GM12878 (cell line): Measurements from ENCODE around the gene DGKQ. TPM values are rescaled to one million over a fixed set of nuclear protein-coding genes. Genes with fewer than 3 reads are reported as not detected.
A peak's percentile ranks its signal among the peaks of the same experiment; 100 is the strongest.

Experiments used
- ATAC-seq: fragments of 200-7000 bp; cut with Tn5 transposase; 3 replicates; pipeline ENCODE4 v1.9.1; 2020; ENCODE audit warnings: mild to moderate bottlenecking, moderate library complexity
- BruUV-seq: library from RNA; stranded (reverse); fragments of 400-500 nt; replicated peaks from 2 replicates; lab custom pipeline; 2021; lab: Mats Ljungman, UMichigan
- CTCF ChIA-PET: fragments of 300-600 bp; sonication (Branson Sonifier 250); formaldehyde crosslinking; extraction: SDS; loops from one replicate; lab custom pipeline; 2021; ENCODE audit warnings: inconsistent platforms; lab: Yijun Ruan, JAX
- POLR2A ChIA-PET: fragments of 350-600 bp; formaldehyde crosslinking; extraction: SDS; loops from one replicate; lab custom pipeline; 2021; ENCODE audit warnings: inconsistent platforms; lab: Charles Lee
- RAD21 ChIA-PET: fragments of 300-600 bp; sonication (Branson Sonifier 250); formaldehyde crosslinking; loops from one replicate; lab custom pipeline; 2023; ENCODE audit warnings: antibody characterized with exemption; ENCODE audit not compliant: unreplicated experiment; lab: Charles Lee
- SMC1A ChIA-PET: fragments of 300-600 bp; sonication (Branson Sonifier 250); formaldehyde crosslinking; loops from one replicate; lab custom pipeline; 2023; ENCODE audit not compliant: unreplicated experiment, uncharacterized antibody; lab: Charles Lee
- DNase-seq: peaks from one replicate; pipeline ENCODE4 v3.0.0-alpha.2; 2011; ENCODE audit warnings: low read depth, low spot score
- FAIRE-seq: peaks from 3 replicates; lab custom pipeline; 2011; peaks lifted over from hg19 to GRCh38; lab: Jason Lieb, UNC
- H2AFZ ChIP-seq: 2 replicates; pipeline ENCODE4 v1.6.0; 2011; ENCODE audit warnings: low read depth, low read length, control low read depth; ENCODE audit not compliant: control insufficient read depth
- H3K27ac ChIP-seq: 2 replicates; pipeline ENCODE4 v1.5.1; 2011; ENCODE audit warnings: control low read depth; ENCODE audit not compliant: control insufficient read depth, insufficient read depth
- H3K27me3 ChIP-seq, 2 experiments: replicated peaks in 1 of 2; 2 replicates each; pipeline versions ENCODE4 v1.6.0 to v1.6.1; 2011; ENCODE audit warnings: low read length in 1 of 2; ENCODE audit not compliant: control insufficient read depth in 2 of 2, insufficient read depth in 2 of 2
- H3K36me3 ChIP-seq, 2 experiments: 2 replicates each; pipeline ENCODE4 v1.5.1; 2011; ENCODE audit warnings: low read length in 1 of 2; ENCODE audit not compliant: control insufficient read depth in 2 of 2, insufficient read depth in 2 of 2
- H3K4me1 ChIP-seq: 2 replicates; pipeline ENCODE4 v1.6.1; 2011; ENCODE audit warnings: mild to moderate bottlenecking, low read length, moderate library complexity, mixed read lengths; ENCODE audit not compliant: control insufficient read depth, insufficient read depth
- H3K4me2 ChIP-seq: 2 replicates; pipeline ENCODE4 v1.6.0; 2011; ENCODE audit warnings: control low read depth; ENCODE audit not compliant: control insufficient read depth, insufficient read depth
- H3K4me3 ChIP-seq: fragments of 200-600 bp; sonication (generic); 2 replicates; pipeline ENCODE4 v1.5.1; 2016
- H3K79me2 ChIP-seq: 2 replicates; pipeline ENCODE4 v1.6.0; 2011; ENCODE audit warnings: low read length; ENCODE audit not compliant: control insufficient read depth, insufficient read depth
- H3K9ac ChIP-seq: 2 replicates; pipeline ENCODE4 v1.8.0; 2011; ENCODE audit warnings: low read length, control low read depth, mixed read lengths; ENCODE audit not compliant: control insufficient read depth, insufficient read depth
- H3K9me3 ChIP-seq: replicated peaks from 3 replicates; pipeline ENCODE4 v1.5.1; 2011; ENCODE audit warnings: mild to moderate bottlenecking, low read length; ENCODE audit not compliant: control insufficient read depth, insufficient read depth
- H4K20me1 ChIP-seq: 2 replicates; pipeline ENCODE4 v1.6.0; 2011; ENCODE audit not compliant: control insufficient read depth, insufficient read depth
- ASH2L ChIP-seq: fragments of 300-600, 200-600 bp; sonication (generic); IDR thresholded peaks from 2 replicates; pipeline ENCODE4 v1.6.1; 2017; ENCODE audit warnings: low read depth, mild to moderate bottlenecking, borderline replicate concordance
- CEBPB ChIP-seq, 2 experiments: fragments of 150-350 bp in 1 of 2; IDR thresholded peaks; 2 replicates each; pipeline ENCODE4 v1.6.1; 2012 to 2014; ENCODE audit warnings: low read depth in 2 of 2, low read length in 2 of 2, borderline replicate concordance in 1 of 2, inconsistent platforms in 1 of 2
- E2F4 ChIP-seq: IDR thresholded peaks from 2 replicates; pipeline ENCODE4 v1.6.1; 2012; ENCODE audit warnings: low read depth, low read length, improper control_type of control experiment
- GATAD2B ChIP-seq: fragments of 450-650 bp; conservative IDR thresholded peaks from 2 replicates; pipeline ENCODE4 v1.6.1; 2017; ENCODE audit warnings: low read depth, mild to moderate bottlenecking, moderate library complexity
- KLF5 ChIP-seq: fragments of 450-650 bp; IDR thresholded peaks from 2 replicates; pipeline ENCODE4 v1.6.1; 2014; ENCODE audit warnings: mild to moderate bottlenecking; ENCODE audit not compliant: partially characterized antibody
- NFYB ChIP-seq: IDR thresholded peaks from 2 replicates; pipeline ENCODE4 v1.6.1; 2011; ENCODE audit warnings: low read depth, mild to moderate bottlenecking, low read length, improper control_type of control experiment, moderate library complexity; ENCODE audit not compliant: insufficient read depth
- PML ChIP-seq: IDR thresholded peaks from 2 replicates; pipeline ENCODE4 v1.6.1; 2012; ENCODE audit warnings: low read length, inconsistent platforms
- POLR2A ChIP-seq: IDR thresholded peaks from 2 replicates; pipeline ENCODE4 v1.6.1; 2011; ENCODE audit warnings: low read depth, mild to moderate bottlenecking, low read length
- POLR2AphosphoS2 ChIP-seq: IDR thresholded peaks from 2 replicates; pipeline ENCODE4 v1.6.1; 2011; ENCODE audit warnings: low read depth, mild to moderate bottlenecking, low read length, improper control_type of control experiment, moderate library complexity
- SREBF1 ChIP-seq: IDR thresholded peaks from 2 replicates; pipeline ENCODE4 v1.6.1; 2012; ENCODE audit warnings: mild to moderate bottlenecking, low read length
- TARDBP ChIP-seq: IDR thresholded peaks from 2 replicates; pipeline ENCODE4 v1.6.1; 2016; ENCODE audit warnings: borderline replicate concordance
- USF1 ChIP-seq: IDR thresholded peaks from 2 replicates; pipeline ENCODE4 v1.6.1; 2011; ENCODE audit warnings: borderline replicate concordance, low read depth, mild to moderate bottlenecking, moderate library complexity, mixed read lengths, low read length; ENCODE audit not compliant: insufficient read depth; ENCODE audit errors: extremely low read length
- YBX1 ChIP-seq: fragments of 450-650 bp; IDR thresholded peaks from 2 replicates; pipeline ENCODE4 v1.6.1; 2016; ENCODE audit warnings: antibody characterized with exemption
- ZZZ3 ChIP-seq: IDR thresholded peaks from 2 replicates; pipeline ENCODE4 v1.6.1; 2011; ENCODE audit warnings: low read depth; ENCODE audit not compliant: control insufficient read depth, insufficient read length
- WGBS: methylation state at CpG from one replicate; pipeline ENCODE4 v1.1.6; 2016; ENCODE audit warnings: low lambda C conversion rate; ENCODE audit not compliant: insufficient replicate concordance, insufficient coverage; ENCODE audit errors: missing lambda C conversion rate; 5-methylcytosine and 5-hydroxymethylcytosine counted together
- in situ Hi-C: fragments of 300-500 bp; cut with MboI; formaldehyde crosslinking; loops from 9 replicates; pipeline ENCODE4 v1.14.3; 2018; ENCODE audit warnings: mixed read lengths
- intact Hi-C: fragments of 100-400 bp; cut with micrococcal nuclease; formaldehyde crosslinking; loops from one replicate; pipeline ENCODE4 v1.14.2; 2022; ENCODE audit not compliant: unreplicated experiment
- polyA plus RNA-seq, 11 experiments: library from polyadenylated mRNA; depleted of rRNA in 4 of 11; unstranded in 6 of 11; stranded (reverse) in 5 of 11; fragments of >200 nt; fragmentation: Nextera tagmentation in 4 of 11; fragmentation: Illumina TruSeq in 1 of 11; extraction: Ambion mirVana in 4 of 11; extraction: Trizol in 1 of 11; gene quantifications; 1 replicate in 1 of 11; 2 replicates in 10 of 11; pipeline versions ENCODE4 v1.2.1 to v1.2.3, GENCODE V29; 2011 to 2016; ENCODE audit warnings: inconsistent platforms in 2 of 11, missing spikeins in 2 of 11, low read depth in 1 of 11
- total RNA-seq, 4 experiments: library from RNA; depleted of rRNA in 3 of 4; stranded (reverse); fragments of >200 nt in 3 of 4; fragmentation: Illumina TruSeq in 1 of 4; extraction: Trizol in 1 of 4; gene quantifications; 2 replicates each; pipeline versions ENCODE4 v1.2.1 to v1.2.3, GENCODE V29; 2013 to 2021
- TF ChIP-seq, protein P1 (sequence below): fragments of 450-650 bp; IDR thresholded peaks from 2 replicates; pipeline ENCODE4 v1.6.1; 2017; ENCODE audit warnings: borderline replicate concordance

The DGKQ gene
- total and polyA plus RNA-seq, 10 of the 15 experiments (the other 5 are each of a cell fraction or from before 2014, with no cell fraction given), result 0.11 to 10.5 (median 1.4) TPM

- peak; percentile 60; the same call in 1 of the 2 replicates for TF ChIP-seq POLR2A
- no peak for TF ChIP-seq GATAD2B
- CTCF ChIA-PET, result no interaction called here
- DNase-seq (no peak), ATAC-seq (no peak), FAIRE-seq (no peak)
- Histone ChIP-seq H3K4me2 (no peak overlapping the region), H3K27ac (no peak overlapping the region), H3K79me2 (no peaks in the 10 kb centered on the region), H3K36me3 (no peaks in the 10 kb centered on the region; a peak in 1 of 4 replicates), H3K27me3 (no peaks in the 10 kb centered on the region), H4K20me1 (no peaks in the 10 kb centered on the region), H3K9ac (no peak overlapping the region), H3K4me3 (no peak overlapping the region), H3K9me3 (no peaks in the 10 kb centered on the region), H2AFZ (no peak overlapping the region), H3K4me1 (no peaks in the 10 kb centered on the region)
- POLR2A ChIA-PET, result no interaction called here
- intact Hi-C loops (no loop called here), in situ Hi-C loops (no loop called here)
- 93% methylated on average over 43 of the region's 45 CpGs for WGBS
- no TSS peak for BruUV-seq
- SMC1A ChIA-PET, result interaction anchor here (0.6 kb wide), 1 partner anchor 20 kb away, joined by 3 read pairs; no protein-coding TSS in a partner anchor
- RAD21 ChIA-PET, result no interaction called here
Measured at GRCh38 chr4:957581-958313, 15.6 kb downstream of the DGKQ start.

GRCh38 chr4:957231-957580 lies 16.2 kb downstream of the DGKQ start:
- in situ Hi-C loops (no loop called here), intact Hi-C loops (no loop called here)
- DNase-seq (no peak), FAIRE-seq (no peak), ATAC-seq (no peak)
- ChIA-PET SMC1A (no interaction called here), CTCF (no interaction called here), RAD21 (no interaction called here), POLR2A (no interaction called here)
- Histone ChIP-seq H2AFZ (no peak overlapping the region), H4K20me1 (no peaks in the 10 kb centered on the region), H3K36me3 (no peaks in the 10 kb centered on the region; a peak in 1 of 4 replicates), H3K79me2 (no peaks in the 10 kb centered on the region), H3K4me1 (no peaks in the 10 kb centered on the region), H3K27ac (no peak overlapping the region), H3K27me3 (no peaks in the 10 kb centered on the region), H3K9ac (no peak overlapping the region), H3K4me2 (no peak overlapping the region), H3K9me3 (no peaks in the 10 kb centered on the region), H3K4me3 (no peak overlapping the region)
- 50% methylated on average over 4 of the region's 8 CpGs for WGBS
- BruUV-seq, result no TSS peak
- TF ChIP-seq TARDBP, result no peak
- TF ChIP-seq CEBPB (IDR thresholded peaks at IDR 0.05; ENCODE audit: borderline replicate concordance in 1 of 2, low read depth in 2 of 2, low read length in 2 of 2), result no peak
- no peak for TF ChIP-seq ZZZ3
- TF ChIP-seq ASH2L, result no peak
- no peak for TF ChIP-seq KLF5
- TF ChIP-seq E2F4, result no peak
- TF ChIP-seq YBX1, result no peak
- no peak for TF ChIP-seq NFYB
- no peak for TF ChIP-seq PML
- TF ChIP-seq SREBF1, result no peak
- TF ChIP-seq POLR2AphosphoS2, result no peak
- TF ChIP-seq, protein P1, sequence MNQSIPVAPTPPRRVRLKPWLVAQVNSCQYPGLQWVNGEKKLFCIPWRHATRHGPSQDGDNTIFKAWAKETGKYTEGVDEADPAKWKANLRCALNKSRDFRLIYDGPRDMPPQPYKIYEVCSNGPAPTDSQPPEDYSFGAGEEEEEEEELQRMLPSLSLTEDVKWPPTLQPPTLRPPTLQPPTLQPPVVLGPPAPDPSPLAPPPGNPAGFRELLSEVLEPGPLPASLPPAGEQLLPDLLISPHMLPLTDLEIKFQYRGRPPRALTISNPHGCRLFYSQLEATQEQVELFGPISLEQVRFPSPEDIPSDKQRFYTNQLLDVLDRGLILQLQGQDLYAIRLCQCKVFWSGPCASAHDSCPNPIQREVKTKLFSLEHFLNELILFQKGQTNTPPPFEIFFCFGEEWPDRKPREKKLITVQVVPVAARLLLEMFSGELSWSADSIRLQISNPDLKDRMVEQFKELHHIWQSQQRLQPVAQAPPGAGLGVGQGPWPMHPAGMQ, result no peak
- no peak for TF ChIP-seq USF1
